Brain microvascular endothelial cell (primary cell): ENCODE data around the gene DLG2.

ENCODE experiments used
- DNase-seq: peaks from one replicate; pipeline ENCODE4 v3.0.0-alpha.2; 2020
- H3K27ac ChIP-seq: fragments of 250-450 bp; sonication (Bioruptor Pico); 2 replicates; pipeline ENCODE4 v1.5.1; 2020; ENCODE audit warnings: mild to moderate bottlenecking, moderate library complexity
- H3K27me3 ChIP-seq: fragments of 250-450 bp; sonication (Bioruptor Pico); replicated peaks from 2 replicates; pipeline ENCODE4 v1.5.1; 2020; ENCODE audit warnings: mild to moderate bottlenecking
- H3K36me3 ChIP-seq: fragments of 250-450 bp; sonication (Bioruptor Pico); replicated peaks from 2 replicates; pipeline ENCODE4 v1.5.1; 2020; ENCODE audit warnings: mild to moderate bottlenecking
- H3K4me3 ChIP-seq: 2 replicates; pipeline ENCODE4 v1.5.1; 2011; ENCODE audit warnings: low read depth, mild to moderate bottlenecking, control low read depth, low read length, moderate library complexity
- in situ Hi-C: cut with HindIII; loops from 2 replicates; pipeline ENCODE4 v1.10.0; 2017; ENCODE audit warnings: low sequenced_read_pairs, low pct_ligation_motif_present
- TF ChIP-seq, protein P1 (sequence below): IDR thresholded peaks from 2 replicates; pipeline ENCODE4 v1.5.1; 2011; ENCODE audit warnings: low read depth, mild to moderate bottlenecking, moderate library complexity, low read length, control low read depth, inconsistent platforms; ENCODE audit errors: missing control alignments

DLG2 gene

DNA sequence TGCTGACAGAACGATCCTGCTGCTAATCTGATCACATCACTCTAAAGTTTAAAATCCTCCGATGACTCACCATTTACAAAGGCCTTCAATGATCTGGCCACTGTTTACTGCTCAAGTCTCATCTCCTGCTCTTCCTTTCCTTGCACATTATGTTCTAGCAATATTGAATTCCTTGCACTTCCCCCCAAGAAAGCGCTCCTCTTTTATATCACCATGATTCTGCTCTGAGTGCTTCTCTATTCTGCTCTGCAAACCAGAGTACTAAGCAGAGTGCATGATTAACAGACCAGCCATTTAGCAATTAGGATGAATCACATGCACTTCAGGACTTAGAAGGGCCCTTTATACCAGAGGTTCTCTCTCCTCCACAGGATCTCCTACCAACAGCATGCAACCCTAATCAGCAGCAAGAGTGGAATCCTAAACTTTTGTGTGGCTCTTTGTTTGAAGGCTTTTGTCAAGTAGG, 1218.2 kb downstream of the DLG2 start:
- no peaks in the 10 kb centered on the region for H3K36me3 ChIP-seq
- no peak overlapping the region for H3K4me3 ChIP-seq
- in situ Hi-C loops: no loop called here
- TF ChIP-seq, protein P1, sequence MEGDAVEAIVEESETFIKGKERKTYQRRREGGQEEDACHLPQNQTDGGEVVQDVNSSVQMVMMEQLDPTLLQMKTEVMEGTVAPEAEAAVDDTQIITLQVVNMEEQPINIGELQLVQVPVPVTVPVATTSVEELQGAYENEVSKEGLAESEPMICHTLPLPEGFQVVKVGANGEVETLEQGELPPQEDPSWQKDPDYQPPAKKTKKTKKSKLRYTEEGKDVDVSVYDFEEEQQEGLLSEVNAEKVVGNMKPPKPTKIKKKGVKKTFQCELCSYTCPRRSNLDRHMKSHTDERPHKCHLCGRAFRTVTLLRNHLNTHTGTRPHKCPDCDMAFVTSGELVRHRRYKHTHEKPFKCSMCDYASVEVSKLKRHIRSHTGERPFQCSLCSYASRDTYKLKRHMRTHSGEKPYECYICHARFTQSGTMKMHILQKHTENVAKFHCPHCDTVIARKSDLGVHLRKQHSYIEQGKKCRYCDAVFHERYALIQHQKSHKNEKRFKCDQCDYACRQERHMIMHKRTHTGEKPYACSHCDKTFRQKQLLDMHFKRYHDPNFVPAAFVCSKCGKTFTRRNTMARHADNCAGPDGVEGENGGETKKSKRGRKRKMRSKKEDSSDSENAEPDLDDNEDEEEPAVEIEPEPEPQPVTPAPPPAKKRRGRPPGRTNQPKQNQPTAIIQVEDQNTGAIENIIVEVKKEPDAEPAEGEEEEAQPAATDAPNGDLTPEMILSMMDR: no peak
- no peaks in the 10 kb centered on the region for H3K27me3 ChIP-seq
- H3K27ac ChIP-seq: no peak overlapping the region
- DNase-seq: no peak

GRCh38 chr11:84407091-84407490, 1220.1 kb downstream of the DLG2 start:
- no peaks in the 10 kb centered on the region for H3K36me3 ChIP-seq
- in situ Hi-C loops: no loop called here
- H3K4me3 ChIP-seq: no peak overlapping the region
- H3K27me3 ChIP-seq: no peaks in the 10 kb centered on the region
- no peak for DNase-seq
- H3K27ac ChIP-seq: no peak overlapping the region
- TF ChIP-seq, protein P1: no peak

- Histone ChIP-seq H3K27me3 (no peaks in the 10 kb centered on the region), H3K4me3 (no peak overlapping the region), H3K36me3 (no peaks in the 10 kb centered on the region), H3K27ac (no peak overlapping the region)
- DNase-seq: peak; percentile 36
- in situ Hi-C loops: no loop called here
- TF ChIP-seq, protein P1: peak; percentile 65
These were observed 1229.0 kb downstream of the DLG2 start for GRCh38 chr11:84398017-84398626.

DNA sequence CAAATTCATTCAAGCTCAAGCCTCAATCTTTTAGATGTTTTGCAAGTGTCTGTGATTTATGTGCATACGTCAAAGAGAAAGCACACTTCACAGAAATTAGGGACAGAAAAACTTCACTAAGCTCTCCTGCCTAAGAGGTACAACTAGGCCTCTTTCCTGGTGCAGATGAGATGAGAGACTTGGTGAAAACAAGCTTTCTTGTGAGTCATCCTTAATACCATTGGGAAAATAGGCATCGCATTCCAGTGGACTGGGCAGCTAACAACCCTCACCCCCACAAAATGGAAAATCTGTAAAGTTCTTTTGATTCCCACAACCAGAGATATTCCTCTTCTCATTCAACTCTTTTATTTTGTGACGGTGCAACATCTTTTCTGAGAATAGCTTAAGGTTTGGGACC, 1230.6 kb downstream of the DLG2 start:
- no peak overlapping the region for H3K27ac ChIP-seq
- TF ChIP-seq, protein P1: no peak
- in situ Hi-C loops: no loop called here
- H3K4me3 ChIP-seq: no peak overlapping the region
- no peaks in the 10 kb centered on the region for H3K36me3 ChIP-seq
- H3K27me3 ChIP-seq: no peaks in the 10 kb centered on the region
- no peak for DNase-seq

- TF ChIP-seq, protein P1: peak; percentile 6
- Histone ChIP-seq H3K4me3 (no peak overlapping the region), H3K27ac (no peak overlapping the region), H3K27me3 (no peaks in the 10 kb centered on the region), H3K36me3 (no peaks in the 10 kb centered on the region)
- in situ Hi-C loops: no loop called here
- no peak for DNase-seq
These were observed 1236.6 kb downstream of the DLG2 start for GRCh38 chr11:84390441-84391078.
